CD4-positive, alpha-beta T cell (primary cell): ENCODE data around the gene CD4. TPM values are rescaled to one million over a fixed set of nuclear protein-coding genes. Genes with fewer than 3 reads are reported as not detected.
A peak's percentile ranks its signal among the peaks of the same experiment; 100 is the strongest.

Source experiments
- ATAC-seq: fragments of 200-7000 bp; cut with Tn5 transposase; one replicate; pipeline ENCODE4 v1.10.0; 2022; ENCODE audit warnings: mild to moderate bottlenecking; ENCODE audit not compliant: poor library complexity
- CTCF ChIA-PET: fragments of 350-600 bp; sonication (Branson Sonifier 250); formaldehyde crosslinking; loops from one replicate; lab custom pipeline; 2021; ENCODE audit warnings: antibody characterized with exemption, inconsistent platforms; lab: Charles Lee
- POLR2A ChIA-PET: fragments of 350-600 bp; sonication (Branson Sonifier 250); formaldehyde crosslinking; loops from one replicate; lab custom pipeline; 2021; ENCODE audit warnings: antibody characterized with exemption, inconsistent platforms; lab: Charles Lee
- DNase-seq, 14 experiments: peaks; one replicate each; pipeline ENCODE4 v3.0.0-alpha.2; 2013 to 2020; ENCODE audit warnings: mixed read lengths in 2 of 14
- H3K27ac ChIP-seq, 2 donors: one replicate each; pipeline versions ENCODE4 v1.5.1 to v1.7.0; 2013; ENCODE audit warnings: low read length in 2 of 2, low read depth in 1 of 2, mild to moderate bottlenecking in 1 of 2
- H3K27me3 ChIP-seq, 2 experiments: 1 replicate in 1 of 2; 2 replicates in 1 of 2; pipeline versions ENCODE4 v1.6.1 to v1.7.0; 2013; ENCODE audit warnings: low read length in 2 of 2, control low read depth in 1 of 2, mild to moderate bottlenecking in 1 of 2, moderate library complexity in 1 of 2; ENCODE audit not compliant: insufficient read depth in 2 of 2, control insufficient read depth in 1 of 2
- H3K36me3 ChIP-seq: one replicate; pipeline ENCODE4 v1.6.1; 2013; ENCODE audit warnings: low read length, control low read depth; ENCODE audit not compliant: insufficient read depth
- H3K4me1 ChIP-seq: one replicate; pipeline ENCODE4 v1.6.1; 2013; ENCODE audit warnings: low read length, control low read depth; ENCODE audit not compliant: insufficient read depth
- H3K4me3 ChIP-seq: one replicate; pipeline ENCODE4 v1.5.1; 2013; ENCODE audit warnings: mild to moderate bottlenecking, low read length, moderate library complexity
- H3K9me3 ChIP-seq, 2 experiments: 1 replicate in 1 of 2; 2 replicates in 1 of 2; pipeline versions ENCODE4 v1.6.1 to v1.7.0; 2013; ENCODE audit warnings: low read length in 2 of 2, mild to moderate bottlenecking in 2 of 2, control low read depth in 1 of 2, moderate library complexity in 1 of 2; ENCODE audit not compliant: control insufficient read depth in 1 of 2, insufficient read depth in 1 of 2
- H3K27ac Mint-ChIP-seq: one replicate; pipeline ENCODE4 v1.8.0; 2020; ENCODE audit warnings: mixed read lengths
- H3K27me3 Mint-ChIP-seq: one replicate; pipeline ENCODE4 v1.8.0; 2021; ENCODE audit warnings: mixed read lengths
- H3K36me3 Mint-ChIP-seq: one replicate; pipeline ENCODE4 v1.8.0; 2021; ENCODE audit warnings: low read depth, mixed read lengths
- H3K4me1 Mint-ChIP-seq: one replicate; pipeline ENCODE4 v1.8.0; 2021; ENCODE audit warnings: low read depth, mixed read lengths
- H3K4me3 Mint-ChIP-seq: one replicate; pipeline ENCODE4 v1.8.0; 2020; ENCODE audit warnings: mild to moderate bottlenecking, mixed read lengths
- H3K9me3 Mint-ChIP-seq: one replicate; pipeline ENCODE4 v1.8.0; 2020; ENCODE audit warnings: mixed read lengths
- CTCF ChIP-seq: fragments of 200-600 bp; IDR thresholded peaks from one replicate; pipeline ENCODE4 v1.8.0; 2022; ENCODE audit warnings: antibody characterized with exemption, mild to moderate bottlenecking
- intact Hi-C, 2 experiments: fragments of 100-400 bp; cut with DNase I in 1 of 2; cut with micrococcal nuclease in 1 of 2; formaldehyde crosslinking; loops; one replicate each; pipeline versions ENCODE4 v1.15.1 to v1.9.0; 2023 to 2025; cut with DNase I, micrococcal nuclease
- total RNA-seq, 174 experiments: library from RNA in 2 of 174; stranded (reverse) in 2 of 174; gene quantifications; one replicate each; pipeline ENCODE4 v1.2.3 and lab custom pipeline; 2021 to 2026

Gene CD4
- total RNA-seq, 2 experiments from 2014 or later: 134 to 136 TPM

GRCh38 chr12:6763380-6763779 lies 25.9 kb upstream of the CD4 start:
- no peak overlapping the region for H3K27ac ChIP-seq
- no peaks in the 10 kb centered on the region for H3K9me3 Mint-ChIP-seq
- no peak overlapping the region for H3K27ac Mint-ChIP-seq
- intact Hi-C loops: no loop called here
- H3K27me3 ChIP-seq: peaks cover 22 to 24% of the 10 kb centered on the region in 2 experiments
- H3K4me3 Mint-ChIP-seq: no peak overlapping the region
- DNase-seq (no peak), ATAC-seq (no peak)
- peaks cover 34% of the 10 kb centered on the region for H3K4me1 ChIP-seq
- CTCF ChIA-PET: interaction anchor here (1.0 kb wide), 2 partner anchors 9 to 15 kb away, joined by 3 read pairs; no protein-coding TSS in a partner anchor
- no peaks in the 10 kb centered on the region for H3K9me3 ChIP-seq
- POLR2A ChIA-PET: interaction anchor here (0.8 kb wide), 1 partner anchor 11 kb away, joined by 3 read pairs; the partner anchor contains the start of gene MLF2
- TF ChIP-seq CTCF: no peak
- no peaks in the 10 kb centered on the region for H3K36me3 Mint-ChIP-seq
- H3K4me3 ChIP-seq: no peak overlapping the region
- H3K27me3 Mint-ChIP-seq: peaks cover 38% of the 10 kb centered on the region
- no peaks in the 10 kb centered on the region for H3K36me3 ChIP-seq
- H3K4me1 Mint-ChIP-seq: peaks cover 30% of the 10 kb centered on the region

- intact Hi-C loops: no loop called here
- H3K27me3 Mint-ChIP-seq: peaks cover 46% of the 10 kb centered on the region
- no peak for TF ChIP-seq CTCF
Observed at GRCh38 chr12:6764011-6764828, 25.1 kb upstream of the CD4 start.

GRCh38 chr12:6765048-6765633 lies 24.2 kb upstream of the CD4 start:
- Histone ChIP-seq H3K9me3 (no peaks in the 10 kb centered on the region), H3K27me3 (peaks cover 22 to 28% of the 10 kb centered on the region in 2 experiments), H3K4me1 (peaks cover 34% of the 10 kb centered on the region), H3K4me3 (no peak overlapping the region), H3K27ac (no peak overlapping the region), H3K36me3 (no peaks in the 10 kb centered on the region)
- no peak for ATAC-seq
- CTCF ChIA-PET: interaction anchor here (0.8 to 3.2 kb wide), 4 partner anchors 11 to 70 kb away, joined by 3 to 27 read pairs (median 9); partner anchors contain the start of genes CD4 and MLF2
- POLR2A ChIA-PET: interaction anchor here (1.0 to 2.8 kb wide), 6 partner anchors 12 to 45 kb away, joined by 3 to 20 read pairs (median 12); partner anchors contain the start of genes CD4, COPS7A and MLF2
- Mint-ChIP-seq H3K36me3 (no peaks in the 10 kb centered on the region), H3K27me3 (peaks cover 49% of the 10 kb centered on the region), H3K4me3 (peak overlapping the region; percentile 85), H3K4me1 (peaks cover 41% of the 10 kb centered on the region), H3K9me3 (no peaks in the 10 kb centered on the region), H3K27ac (no peak overlapping the region)
- no peak for TF ChIP-seq CTCF
- no peak for DNase-seq
- intact Hi-C loops: no loop called here

More at GRCh38 chr12:6764011-6764828, 25.1 kb upstream of the CD4 start:
- ChIA-PET CTCF (interaction anchor here (1.0 to 3.2 kb wide), 3 partner anchors 10 to 14 kb away, joined by 3 to 27 read pairs (median 3); partner anchors contain the start of gene MLF2), POLR2A (interaction anchor here (0.8 to 2.8 kb wide), 3 partner anchors 11 to 28 kb away, joined by 3 to 20 read pairs (median 14); partner anchors contain the start of genes CD4 and MLF2)
- Histone ChIP-seq H3K4me3 (peak overlapping the region; percentile 10), H3K4me1 (peaks cover 34% of the 10 kb centered on the region), H3K27me3 (peaks cover 22 to 31% of the 10 kb centered on the region in 2 experiments), H3K36me3 (no peaks in the 10 kb centered on the region), H3K27ac (no peak overlapping the region), H3K9me3 (no peaks in the 10 kb centered on the region)
- Mint-ChIP-seq H3K36me3 (no peaks in the 10 kb centered on the region), H3K27ac (no peak overlapping the region), H3K9me3 (no peaks in the 10 kb centered on the region), H3K4me1 (peaks cover 38% of the 10 kb centered on the region), H3K4me3 (peak overlapping the region; percentile 65)
- ATAC-seq (peak; percentile 83), DNase-seq (peak in 7 of 14 experiments; percentile 25 to 82 (median 48))
